Lower leg skin (tissue), 3 donors: Measurements from ENCODE around the gene LRWD1.
"Not testable (repeated sequence)": the region's sequence is repeated elsewhere in the genome, so short reads cannot be mapped to it uniquely, and the experiment has no call there.

ENCODE experiments used
- CTCF ChIP-seq, 3 donors: fragments of 450-650 bp; IDR thresholded peaks; one replicate each; pipeline ENCODE4 v1.5.1; 2016; ENCODE audit warnings: antibody characterized with exemption in 3 of 3, mild to moderate bottlenecking in 3 of 3, moderate library complexity in 2 of 3
- POLR2A ChIP-seq, 2 donors: fragments of 450-650 bp; IDR thresholded peaks; one replicate each; pipeline ENCODE4 v1.6.1; 2016 to 2017; ENCODE audit warnings: antibody characterized with exemption in 2 of 2, mild to moderate bottlenecking in 1 of 2, moderate library complexity in 1 of 2

GRCh38 chr7:102497308-102497707 is 32.5 kb downstream of the LRWD1 start:
- not testable (repeated sequence) for TF ChIP-seq CTCF, POLR2A (IDR thresholded peaks at IDR 0.05)
